EL (cell line): ENCODE results near the gene ARHGAP21.
"Not testable (repeated sequence)": the region's sequence is repeated elsewhere in the genome, so short reads cannot be mapped to it uniquely, and the experiment has no call there.

Experiments used
- DNase-seq: peaks from one replicate; pipeline ENCODE4 v3.0.0-alpha.2; 2016

The ARHGAP21 gene

GRCh38 chr10:24680647-24681524 is 42.8 kb downstream of the ARHGAP21 start:
- DNase-seq: no peak

GRCh38 chr10:24678757-24679156 is 44.9 kb downstream of the ARHGAP21 start:
- no peak for DNase-seq

GRCh38 chr10:24674892-24675632 is 48.6 kb downstream of the ARHGAP21 start:
- DNase-seq: no peak

GRCh38 chr10:24670964-24671670 is 52.6 kb downstream of the ARHGAP21 start:
- DNase-seq: no peak

GRCh38 chr10:24669285-24669852 is 54.3 kb downstream of the ARHGAP21 start:
- DNase-seq: no peak

GRCh38 chr10:24668247-24668646 is 55.4 kb downstream of the ARHGAP21 start:
- no peak for DNase-seq

GRCh38 chr10:24664991-24665390 is 58.7 kb downstream of the ARHGAP21 start:
- DNase-seq: no peak

- DNase-seq: no peak
Measured at GRCh38 chr10:24661376-24661775, 62.3 kb downstream of the ARHGAP21 start.

- not testable (repeated sequence) for DNase-seq
Measured at GRCh38 chr10:24658319-24658718, 65.4 kb downstream of the ARHGAP21 start.

GRCh38 chr10:24656326-24656725 is 67.4 kb downstream of the ARHGAP21 start:
- DNase-seq: not testable (repeated sequence)

- no peak for DNase-seq
Measured at GRCh38 chr10:24652381-24652957, 71.2 kb downstream of the ARHGAP21 start.

GRCh38 chr10:24651923-24652322 is 71.8 kb downstream of the ARHGAP21 start:
- no peak for DNase-seq

GRCh38 chr10:24650669-24651391 is 72.9 kb downstream of the ARHGAP21 start:
- DNase-seq: no peak

GRCh38 chr10:24645784-24646183 is 77.9 kb downstream of the ARHGAP21 start:
- DNase-seq: peak; percentile 31

GRCh38 chr10:24645022-24645421 is 78.7 kb downstream of the ARHGAP21 start:
- DNase-seq: no peak

- peak; percentile 26 for DNase-seq
Measured at GRCh38 chr10:24643679-24644209, 79.9 kb downstream of the ARHGAP21 start.

- peak; percentile 85 for DNase-seq
Measured at GRCh38 chr10:24642921-24643678, 80.6 kb downstream of the ARHGAP21 start.

- DNase-seq: no peak
Measured at GRCh38 chr10:24639124-24639523, 84.6 kb downstream of the ARHGAP21 start.

- DNase-seq: no peak
Measured at GRCh38 chr10:24625778-24626177, 97.9 kb downstream of the ARHGAP21 start.

GRCh38 chr10:24623383-24623782 is 100.3 kb downstream of the ARHGAP21 start:
- no peak for DNase-seq

GRCh38 chr10:24622781-24623301 is 100.8 kb downstream of the ARHGAP21 start:
- DNase-seq: no peak
